Esophagus muscularis mucosa (tissue), 4 donors: ENCODE data around the gene MRPL48. TPM values are rescaled to one million over a fixed set of nuclear protein-coding genes. Genes with fewer than 3 reads are reported as not detected.
"Not testable (repeated sequence)": the region's sequence is repeated elsewhere in the genome, so short reads cannot be mapped to it uniquely, and the experiment has no call there.

Experiments used
- DNase-seq: peaks from one replicate; pipeline ENCODE4 v3.0.0-alpha.2; 2017; ENCODE audit errors: extremely low spot score
- H3K27ac ChIP-seq, 4 donors: fragments of 200-600 bp; sonication (generic); replicated peaks in 1 of 4; 1 replicate in 3 of 4; 2 replicates in 1 of 4; pipeline ENCODE4 v1.5.1; 2016 to 2019; ENCODE audit warnings: mild to moderate bottlenecking in 1 of 4
- H3K27me3 ChIP-seq, 4 donors: fragments of 200-600 bp; sonication (generic); one replicate each; pipeline versions ENCODE4 v1.5.1 to v1.6.0; 2016 to 2019
- H3K36me3 ChIP-seq, 4 donors: fragments of 200-600 bp; sonication (generic); one replicate each; pipeline ENCODE4 v1.5.1; 2016 to 2019
- H3K4me1 ChIP-seq, 4 donors: fragments of 200-600 bp; sonication (generic); one replicate each; pipeline ENCODE4 v1.5.1; 2016 to 2019
- H3K4me3 ChIP-seq, 4 donors: fragments of 200-600 bp; sonication (generic); 1 replicate in 2 of 4; 2 replicates in 2 of 4; pipeline ENCODE4 v1.5.1; 2016 to 2019; ENCODE audit warnings: mild to moderate bottlenecking in 4 of 4, moderate library complexity in 1 of 4
- H3K9me3 ChIP-seq, 4 donors: fragments of 200-600 bp; sonication (generic); 1 replicate in 3 of 4; 2 replicates in 1 of 4; pipeline ENCODE4 v1.5.1; 2016 to 2019
- CTCF ChIP-seq, 3 experiments: fragments of 200-600 bp in 2 of 3; fragments of 450-650 bp in 1 of 3; sonication (generic) in 2 of 3; IDR thresholded peaks; one replicate each; pipeline ENCODE4 v1.5.1; 2017 to 2019; ENCODE audit warnings: antibody characterized with exemption in 3 of 3, mild to moderate bottlenecking in 2 of 3, moderate library complexity in 1 of 3
- EP300 ChIP-seq: sonication (generic); formaldehyde crosslinking; IDR thresholded peaks from one replicate; pipeline ENCODE4 v1.6.1; 2017; ENCODE audit warnings: antibody characterized with exemption
- POLR2A ChIP-seq: fragments of 450-650 bp; IDR thresholded peaks from one replicate; pipeline ENCODE4 v1.6.1; 2017; ENCODE audit warnings: antibody characterized with exemption, moderate library complexity, mild to moderate bottlenecking, low read depth
- POLR2AphosphoS5 ChIP-seq, 2 donors: sonication (generic); formaldehyde crosslinking; IDR thresholded peaks; one replicate each; pipeline ENCODE4 v1.6.1; 2017; ENCODE audit warnings: antibody characterized with exemption in 2 of 2
- WGBS: methylation state at CpG from one replicate; pipeline ENCODE4 v1.1.5; 2018; 5-methylcytosine and 5-hydroxymethylcytosine counted together
- intact Hi-C: fragments of 100-400 bp; cut with DNase I; formaldehyde crosslinking; loops from one replicate; pipeline ENCODE4 v1.15.1; 2023
- total RNA-seq, 4 donors: library from RNA; depleted of rRNA; stranded (reverse); fragments of >200 nt; gene quantifications; one replicate each; pipeline versions ENCODE4 v1.1.0 to v1.2.1, GENCODE V29; 2016

MRPL48 gene
- total RNA-seq, 4 donors from 2014 or later, result 8.9 to 18.4 (median 11.5) TPM

- WGBS, result 72% methylated on average over 1 of the region's 1 CpG
- intact Hi-C loops, result no loop called here
- no peak for TF ChIP-seq EP300
- TF ChIP-seq POLR2A, result no peak
- no peak for TF ChIP-seq POLR2AphosphoS5 (IDR thresholded peaks at IDR 0.05)
- TF ChIP-seq CTCF (IDR thresholded peaks at IDR 0.05), result no peak
Observed at GRCh38 chr11:73766763-73767162, 20.9 kb upstream of the MRPL48 start.

GRCh38 chr11:73770811-73771210 lies 16.9 kb upstream of the MRPL48 start:
- intact Hi-C loops, H3K36me3 ChIP-seq, DNase-seq, H3K27me3 ChIP-seq, H3K4me1 ChIP-seq, H3K4me3 ChIP-seq, H3K9me3 ChIP-seq, H3K27ac ChIP-seq: not testable (repeated sequence)
- 93% methylated on average over 7 of the region's 7 CpGs for WGBS

More at GRCh38 chr11:73766763-73767162, 20.9 kb upstream of the MRPL48 start:
- no peak for DNase-seq
- Histone ChIP-seq H3K27ac (no peak overlapping the region), H3K36me3 (no peaks in the 10 kb centered on the region), H3K9me3 (no peaks in the 10 kb centered on the region), H3K27me3 (no peaks in the 10 kb centered on the region), H3K4me1 (no peaks in the 10 kb centered on the region), H3K4me3 (no peak overlapping the region)

DNA sequence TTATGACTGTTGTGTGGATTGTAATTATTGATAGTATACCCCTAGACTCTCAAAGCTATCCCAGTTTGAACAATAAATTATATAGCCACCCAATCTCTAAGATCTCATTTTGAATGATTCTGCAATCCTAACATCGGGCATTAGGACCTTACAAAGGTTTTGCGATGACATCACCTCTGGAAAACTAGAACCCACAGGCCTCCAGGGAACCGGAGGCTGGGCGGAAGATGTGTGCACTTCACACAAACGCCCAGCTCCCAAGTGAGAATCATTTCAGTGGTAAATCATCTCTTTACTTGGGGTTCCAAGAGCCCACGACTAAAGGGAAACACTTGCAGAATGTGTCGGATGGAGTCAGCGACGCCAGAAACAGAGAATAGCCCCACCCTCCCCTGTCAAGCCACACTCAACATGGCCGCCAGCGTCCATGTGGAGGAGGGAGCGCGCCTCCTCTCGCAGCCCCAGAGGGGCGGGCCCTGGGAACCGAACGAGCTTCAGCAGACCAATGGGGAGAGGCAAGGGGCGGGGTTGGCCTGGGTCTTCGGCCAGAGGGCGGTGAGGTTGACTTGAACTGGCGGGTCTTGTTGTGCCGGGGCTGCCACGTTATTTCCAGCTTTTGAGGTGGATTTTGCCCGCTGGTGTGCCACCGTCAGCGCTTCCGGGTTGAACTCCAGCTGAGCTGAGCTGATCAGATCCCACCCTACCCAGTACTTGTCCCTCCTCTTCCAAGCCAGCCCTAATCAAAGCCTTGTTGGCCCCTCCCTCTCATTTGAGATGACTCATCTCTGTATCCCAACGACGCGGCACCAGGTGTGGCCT lies 8.4 kb upstream of the MRPL48 start:
- Histone ChIP-seq H3K9me3 (no peaks in the 10 kb centered on the region), H3K4me3 (peak overlapping the region; percentile 56 to 70 (median 62)), H3K4me1 (peaks cover 4 to 6% (median 5%) of the 10 kb centered on the region in 4 donors), H3K27me3 (no peaks in the 10 kb centered on the region), H3K27ac (peak overlapping the region; percentile 89 to 96 (median 94)), H3K36me3 (no peaks in the 10 kb centered on the region)
- peak; percentile 99 for DNase-seq
- intact Hi-C loops, result no loop called here
- TF ChIP-seq POLR2AphosphoS5 (IDR thresholded peaks at IDR 0.05) (peak; percentile 90 to 94), EP300 (no peak), CTCF (IDR thresholded peaks at IDR 0.05) (no peak), POLR2A (no peak)
- WGBS, result 0% methylated on average over 12 of the region's 30 CpGs

DNA sequence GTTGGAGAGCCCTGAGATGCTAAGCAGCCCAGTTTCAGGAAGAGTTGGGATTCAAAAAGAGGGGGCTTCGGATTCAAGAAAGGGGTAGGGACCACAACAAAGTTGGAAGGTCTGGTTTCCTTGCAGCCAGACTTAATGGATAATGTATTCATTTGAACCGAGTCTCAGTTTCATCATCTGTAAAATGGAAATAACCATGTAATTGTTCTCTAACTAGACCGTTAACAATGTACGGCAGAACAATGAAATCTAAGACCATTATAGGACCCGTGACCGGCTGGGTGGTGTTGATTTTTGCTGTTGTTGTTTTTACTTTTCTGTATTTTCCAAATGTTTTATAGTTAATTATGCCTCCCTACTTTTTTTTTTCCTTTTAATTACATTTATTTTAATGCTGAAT lies 6.4 kb upstream of the MRPL48 start:
- 92% methylated on average over 6 of the region's 6 CpGs for WGBS
- H3K4me1 ChIP-seq, result peaks cover 4 to 6% (median 5%) of the 10 kb centered on the region in 4 donors
- intact Hi-C loops, result no loop called here

More for the DNA sequence above, 6.4 kb upstream of the MRPL48 start:
- DNase-seq, result no peak
- H3K36me3 ChIP-seq, result no peaks in the 10 kb centered on the region
- H3K27me3 ChIP-seq, result no peaks in the 10 kb centered on the region
- H3K27ac ChIP-seq, result no peak overlapping the region
- no peak for TF ChIP-seq EP300
- no peak for TF ChIP-seq POLR2A
- no peak for TF ChIP-seq POLR2AphosphoS5 (IDR thresholded peaks at IDR 0.05)
- no peak for TF ChIP-seq CTCF (IDR thresholded peaks at IDR 0.05)
- no peaks in the 10 kb centered on the region for H3K9me3 ChIP-seq
- H3K4me3 ChIP-seq, result no peak overlapping the region
